NOMO-1 (cell line): ENCODE data around the gene RNF4.

Source experiments
- DNase-seq, 2 experiments: peaks; one replicate each; lab custom pipeline; 2025; ENCODE audit not compliant: unreplicated experiment in 2 of 2; lab: John Stamatoyannopoulos, UW

The RNF4 gene

GRCh38 chr4:2437475-2438215 is 31.3 kb upstream of the RNF4 start:
- DNase-seq: no peak

- DNase-seq: no peak
Measured at GRCh38 chr4:2438822-2439718, 29.8 kb upstream of the RNF4 start.

- DNase-seq: peak; percentile 70 to 72
Measured at GRCh38 chr4:2441393-2442174, 27.3 kb upstream of the RNF4 start.

- DNase-seq: no peak
Measured at GRCh38 chr4:2442175-2442993, 26.5 kb upstream of the RNF4 start.

GRCh38 chr4:2443061-2443730 is 25.7 kb upstream of the RNF4 start:
- no peak for DNase-seq

- no peak for DNase-seq
Measured at GRCh38 chr4:2443956-2444740, 24.8 kb upstream of the RNF4 start.

- DNase-seq: no peak
Measured at GRCh38 chr4:2445130-2445529, 23.8 kb upstream of the RNF4 start.

- no peak for DNase-seq
Measured at GRCh38 chr4:2445571-2445970, 23.3 kb upstream of the RNF4 start.

- no peak for DNase-seq
Measured at GRCh38 chr4:2446656-2447564, 22.0 kb upstream of the RNF4 start.

GRCh38 chr4:2448589-2448988 is 20.3 kb upstream of the RNF4 start:
- DNase-seq: no peak

GRCh38 chr4:2449051-2449450 is 19.9 kb upstream of the RNF4 start:
- DNase-seq: no peak

GRCh38 chr4:2449511-2450392 is 19.2 kb upstream of the RNF4 start:
- no peak for DNase-seq

- no peak for DNase-seq
Measured at GRCh38 chr4:2450394-2451035, 18.4 kb upstream of the RNF4 start.

GRCh38 chr4:2451036-2451520 is 17.8 kb upstream of the RNF4 start:
- no peak for DNase-seq

GRCh38 chr4:2451821-2452785 is 16.8 kb upstream of the RNF4 start:
- no peak for DNase-seq
